ENCODE results near the gene SOD1.
"Not testable (repeated sequence)": the region's sequence is repeated elsewhere in the genome, so short reads cannot be mapped to it uniquely, and the experiment has no call there.

Gene SOD1

GRCh38 chr21:31622397-31622796, 37.1 kb upstream of the SOD1 start:
- no peak for DNase-seq (ENCODE audit: low read depth, low spot score)
- no peaks in the 10 kb centered on the region for H3K27me3 ChIP-seq (ENCODE audit: insufficient read depth, insufficient read length)
- H3K4me1 ChIP-seq (ENCODE audit: insufficient read depth, insufficient read length): no peaks in the 10 kb centered on the region
- H3K4me3 ChIP-seq (ENCODE audit: insufficient read length, low read depth): no peak overlapping the region
- H3K9me3 ChIP-seq (ENCODE audit: insufficient read depth, low read length): no peaks in the 10 kb centered on the region
- no peaks in the 10 kb centered on the region for H3K36me3 ChIP-seq (ENCODE audit: insufficient read depth, insufficient read length, low read length)
- H3K9ac ChIP-seq (ENCODE audit: insufficient read length, low read depth): no peak overlapping the region
- no peak for TF ChIP-seq ZNF274 (IDR thresholded peaks at IDR 0.05; ENCODE audit: low read depth, low read length)
- TF ChIP-seq SUZ12 (IDR thresholded peaks at IDR 0.05; ENCODE audit: extremely low read depth, insufficient read depth, insufficient read length): no peak
- no peak for TF ChIP-seq YY1 (IDR thresholded peaks at IDR 0.05; ENCODE audit: insufficient read depth, insufficient read length)

DNA sequence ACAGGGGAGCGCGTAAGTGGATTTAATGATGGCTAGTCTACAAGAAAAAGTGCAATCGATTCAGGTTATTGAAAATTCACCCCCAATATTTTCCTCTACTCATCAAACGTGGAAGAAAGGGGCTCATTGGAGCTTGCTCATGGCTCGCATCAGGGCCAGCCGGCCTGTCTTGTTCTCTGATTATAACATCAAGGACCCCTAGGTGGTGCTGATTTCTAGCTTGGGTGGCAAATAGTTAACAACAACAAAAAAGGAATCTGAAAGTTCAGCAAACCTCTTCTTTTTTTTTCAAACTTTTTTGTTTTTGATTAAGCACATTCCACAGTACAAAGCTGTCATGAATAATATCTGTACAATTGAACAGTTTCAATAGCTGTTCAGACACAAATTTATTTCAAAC, 35.8 kb upstream of the SOD1 start:
- no peak for DNase-seq (ENCODE audit: low read depth, low spot score)
- H3K27me3 ChIP-seq (ENCODE audit: insufficient read depth, insufficient read length): no peaks in the 10 kb centered on the region

GRCh38 chr21:31624181-31624580, 35.3 kb upstream of the SOD1 start:
- Histone ChIP-seq H3K27me3 (ENCODE audit: insufficient read depth, insufficient read length) (no peaks in the 10 kb centered on the region), H3K4me3 (ENCODE audit: insufficient read length, low read depth) (no peak overlapping the region), H3K9ac (ENCODE audit: insufficient read length, low read depth) (no peak overlapping the region), H3K36me3 (ENCODE audit: insufficient read depth, insufficient read length, low read length) (no peaks in the 10 kb centered on the region), H3K4me1 (ENCODE audit: insufficient read depth, insufficient read length) (no peaks in the 10 kb centered on the region), H3K9me3 (ENCODE audit: insufficient read depth, low read length) (no peaks in the 10 kb centered on the region)
- TF ChIP-seq YY1 (IDR thresholded peaks at IDR 0.05; ENCODE audit: insufficient read depth, insufficient read length): no peak
- no peak for TF ChIP-seq ZNF274 (IDR thresholded peaks at IDR 0.05; ENCODE audit: low read depth, low read length)
- no peak for TF ChIP-seq SUZ12 (IDR thresholded peaks at IDR 0.05; ENCODE audit: extremely low read depth, insufficient read depth, insufficient read length)
- DNase-seq (ENCODE audit: low read depth, low spot score): no peak

More for the DNA sequence above, 35.8 kb upstream of the SOD1 start:
- H3K9me3 ChIP-seq (ENCODE audit: insufficient read depth, low read length): no peaks in the 10 kb centered on the region
- no peak overlapping the region for H3K9ac ChIP-seq (ENCODE audit: insufficient read length, low read depth)
- H3K4me3 ChIP-seq (ENCODE audit: insufficient read length, low read depth): no peak overlapping the region
- TF ChIP-seq ZNF274 (IDR thresholded peaks at IDR 0.05; ENCODE audit: low read depth, low read length) (no peak), YY1 (IDR thresholded peaks at IDR 0.05; ENCODE audit: insufficient read depth, insufficient read length) (no peak), SUZ12 (IDR thresholded peaks at IDR 0.05; ENCODE audit: extremely low read depth, insufficient read depth, insufficient read length) (no peak)
- no peaks in the 10 kb centered on the region for H3K4me1 ChIP-seq (ENCODE audit: insufficient read depth, insufficient read length)
- H3K36me3 ChIP-seq (ENCODE audit: insufficient read depth, insufficient read length, low read length): no peaks in the 10 kb centered on the region

- H3K9me3 ChIP-seq (ENCODE audit: insufficient read depth, low read length): no peaks in the 10 kb centered on the region
- no peaks in the 10 kb centered on the region for H3K27me3 ChIP-seq (ENCODE audit: insufficient read depth, insufficient read length)
- H3K4me3 ChIP-seq (ENCODE audit: insufficient read length, low read depth): no peak overlapping the region
- no peak for DNase-seq (ENCODE audit: low read depth, low spot score)
- H3K4me1 ChIP-seq (ENCODE audit: insufficient read depth, insufficient read length): no peaks in the 10 kb centered on the region
- no peaks in the 10 kb centered on the region for H3K36me3 ChIP-seq (ENCODE audit: insufficient read depth, insufficient read length, low read length)
- TF ChIP-seq YY1 (IDR thresholded peaks at IDR 0.05; ENCODE audit: insufficient read depth, insufficient read length): no peak
- no peak for TF ChIP-seq SUZ12 (IDR thresholded peaks at IDR 0.05; ENCODE audit: extremely low read depth, insufficient read depth, insufficient read length)
- no peak for TF ChIP-seq ZNF274 (IDR thresholded peaks at IDR 0.05; ENCODE audit: low read depth, low read length)
- no peak overlapping the region for H3K9ac ChIP-seq (ENCODE audit: insufficient read length, low read depth)
Observed at GRCh38 chr21:31624961-31625491, 34.5 kb upstream of the SOD1 start.

- TF ChIP-seq YY1 (IDR thresholded peaks at IDR 0.05; ENCODE audit: insufficient read depth, insufficient read length): no peak
- Histone ChIP-seq H3K9me3 (ENCODE audit: insufficient read depth, low read length) (0 out of 2 replicates have a peak, but pooled peaks cover 6% of the 10 kb centered on the region), H3K36me3 (ENCODE audit: insufficient read depth, insufficient read length, low read length) (no peaks in the 10 kb centered on the region), H3K27me3 (ENCODE audit: insufficient read depth, insufficient read length) (no peaks in the 10 kb centered on the region), H3K4me3 (ENCODE audit: insufficient read length, low read depth) (no peak overlapping the region), H3K9ac (ENCODE audit: insufficient read length, low read depth) (no peak overlapping the region), H3K4me1 (ENCODE audit: insufficient read depth, insufficient read length) (no peaks in the 10 kb centered on the region)
- DNase-seq (ENCODE audit: low read depth, low spot score): no peak
Observed at GRCh38 chr21:31629972-31630711, 29.4 kb upstream of the SOD1 start.

GRCh38 chr21:31631881-31632280, 27.6 kb upstream of the SOD1 start:
- H3K36me3 ChIP-seq (ENCODE audit: insufficient read depth, insufficient read length, low read length); H3K4me1 ChIP-seq (ENCODE audit: insufficient read depth, insufficient read length); H3K27me3 ChIP-seq (ENCODE audit: insufficient read depth, insufficient read length); H3K4me3 ChIP-seq (ENCODE audit: insufficient read length, low read depth); DNase-seq (ENCODE audit: low read depth, low spot score); H3K9ac ChIP-seq (ENCODE audit: insufficient read length, low read depth): not testable (repeated sequence)
- peaks cover 11% of the 10 kb centered on the region; the same call in 1 of the 2 replicates for H3K9me3 ChIP-seq (ENCODE audit: insufficient read depth, low read length)

DNA sequence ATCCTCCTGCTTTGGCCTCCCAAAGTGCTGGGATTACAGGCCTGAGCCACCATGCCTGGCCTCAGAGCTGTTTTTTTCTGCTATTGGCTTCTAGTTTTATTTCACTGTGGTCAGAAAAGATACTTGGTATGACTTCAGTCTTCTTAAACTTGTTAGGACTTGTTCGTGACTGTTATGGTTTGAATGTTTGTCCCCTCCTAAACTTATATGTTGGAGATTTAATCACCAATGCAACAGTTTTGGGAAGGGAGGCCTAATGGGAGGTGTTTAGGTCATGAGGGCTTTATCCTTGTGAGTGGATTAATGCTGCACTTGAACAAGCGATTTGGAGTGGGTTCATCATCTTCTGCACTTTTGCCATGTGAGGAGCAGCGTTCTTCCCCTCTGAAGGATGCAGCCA, 24.5 kb upstream of the SOD1 start:
- Histone ChIP-seq H3K36me3 (ENCODE audit: insufficient read depth, insufficient read length, low read length) (no peaks in the 10 kb centered on the region), H3K4me3 (ENCODE audit: insufficient read length, low read depth) (no peak overlapping the region), H3K9ac (ENCODE audit: insufficient read length, low read depth) (no peak overlapping the region), H3K27me3 (ENCODE audit: insufficient read depth, insufficient read length) (no peaks in the 10 kb centered on the region), H3K9me3 (ENCODE audit: insufficient read depth, low read length) (peaks cover 23% of the 10 kb centered on the region), H3K4me1 (ENCODE audit: insufficient read depth, insufficient read length) (no peaks in the 10 kb centered on the region)
- no peak for TF ChIP-seq SUZ12 (IDR thresholded peaks at IDR 0.05; ENCODE audit: extremely low read depth, insufficient read depth, insufficient read length)
- TF ChIP-seq YY1 (IDR thresholded peaks at IDR 0.05; ENCODE audit: insufficient read depth, insufficient read length): no peak
- TF ChIP-seq ZNF274 (IDR thresholded peaks at IDR 0.05; ENCODE audit: low read depth, low read length): no peak
- DNase-seq (ENCODE audit: low read depth, low spot score): no peak
